NCI-H446 treated with DMSO at 0.1 percent for 48 hours (cell line): ENCODE results near the gene CYP4F8.
"Not testable (repeated sequence)": the region's sequence is repeated elsewhere in the genome, so short reads cannot be mapped to it uniquely, and the experiment has no call there.

Experiments
- DNase-seq: peaks from one replicate; lab custom pipeline; 2025; lab: John Stamatoyannopoulos, UW

CYP4F8 gene, protein sequence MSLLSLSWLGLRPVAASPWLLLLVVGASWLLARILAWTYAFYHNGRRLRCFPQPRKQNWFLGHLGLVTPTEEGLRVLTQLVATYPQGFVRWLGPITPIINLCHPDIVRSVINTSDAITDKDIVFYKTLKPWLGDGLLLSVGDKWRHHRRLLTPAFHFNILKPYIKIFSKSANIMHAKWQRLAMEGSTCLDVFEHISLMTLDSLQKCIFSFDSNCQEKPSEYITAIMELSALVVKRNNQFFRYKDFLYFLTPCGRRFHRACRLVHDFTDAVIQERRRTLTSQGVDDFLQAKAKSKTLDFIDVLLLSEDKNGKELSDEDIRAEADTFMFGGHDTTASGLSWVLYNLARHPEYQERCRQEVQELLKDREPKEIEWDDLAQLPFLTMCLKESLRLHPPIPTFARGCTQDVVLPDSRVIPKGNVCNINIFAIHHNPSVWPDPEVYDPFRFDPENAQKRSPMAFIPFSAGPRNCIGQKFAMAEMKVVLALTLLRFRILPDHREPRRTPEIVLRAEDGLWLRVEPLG

DNA sequence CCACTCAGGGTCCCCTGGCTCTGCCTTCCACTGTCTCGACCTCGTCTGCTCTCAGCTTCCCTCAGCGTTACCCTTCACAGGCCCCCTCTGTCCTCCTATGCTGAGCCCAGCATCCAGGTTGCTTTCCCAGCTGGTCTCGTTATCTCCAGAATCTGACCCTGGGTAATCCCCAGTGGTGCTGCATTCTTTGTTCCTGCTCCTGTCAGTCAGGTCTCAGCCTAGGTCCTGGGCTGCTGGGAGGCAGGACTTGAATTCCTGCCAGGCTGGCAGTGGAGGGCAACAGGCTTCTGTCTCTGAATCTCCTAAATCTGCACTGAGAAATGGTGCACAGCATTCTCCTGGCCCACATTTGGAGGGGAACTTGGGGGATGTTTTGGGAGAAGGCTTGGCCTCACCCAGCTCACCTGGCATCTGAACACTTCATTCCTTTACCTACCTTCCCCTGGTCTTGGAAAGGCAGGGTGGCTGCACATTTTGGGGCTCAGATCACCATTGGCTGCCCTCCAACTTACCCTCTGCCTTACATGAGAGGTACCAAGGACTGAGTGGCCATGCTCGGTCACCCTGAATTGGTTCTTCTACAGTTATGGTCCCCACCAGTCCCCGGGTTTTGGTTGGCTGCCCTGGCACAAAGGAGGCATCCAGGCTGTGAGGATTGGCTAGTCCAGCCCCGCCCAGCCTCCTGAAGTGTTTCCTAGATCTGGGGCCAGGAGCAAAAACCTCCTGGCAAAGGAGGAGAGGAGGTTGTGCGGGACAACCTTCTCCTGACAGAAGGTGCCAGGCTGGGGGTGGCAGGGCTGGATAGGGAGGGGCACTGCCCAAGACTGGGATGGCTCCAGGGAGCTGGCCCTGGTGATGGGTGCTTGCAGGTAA lies at the start of gene CYP4F8:
CYP4F8 (plus strand) TSS at position 712 of the 873 bp plus-strand sequence. CDS start 399 bp downstream, outside the sequence.
- DNase-seq = no peak

DNA sequence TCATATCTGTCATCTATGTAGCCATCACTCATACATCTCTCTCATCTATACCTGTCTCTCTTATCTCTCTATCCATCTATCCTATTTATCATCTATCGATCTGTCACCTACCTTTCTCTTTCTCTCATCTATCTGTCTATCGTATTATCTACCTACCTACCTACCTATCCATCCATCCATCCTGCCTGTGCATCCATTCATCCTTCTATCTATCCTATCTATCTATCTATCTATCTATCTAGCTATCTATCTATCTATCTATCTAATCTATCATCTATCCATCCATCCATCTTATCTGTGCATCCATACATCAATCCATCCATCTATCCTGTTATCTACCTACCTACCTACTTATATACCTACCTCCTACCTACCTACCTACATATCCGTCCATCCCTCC lies 44.6 kb upstream of the CYP4F8 start:
- DNase-seq = no peak

DNA sequence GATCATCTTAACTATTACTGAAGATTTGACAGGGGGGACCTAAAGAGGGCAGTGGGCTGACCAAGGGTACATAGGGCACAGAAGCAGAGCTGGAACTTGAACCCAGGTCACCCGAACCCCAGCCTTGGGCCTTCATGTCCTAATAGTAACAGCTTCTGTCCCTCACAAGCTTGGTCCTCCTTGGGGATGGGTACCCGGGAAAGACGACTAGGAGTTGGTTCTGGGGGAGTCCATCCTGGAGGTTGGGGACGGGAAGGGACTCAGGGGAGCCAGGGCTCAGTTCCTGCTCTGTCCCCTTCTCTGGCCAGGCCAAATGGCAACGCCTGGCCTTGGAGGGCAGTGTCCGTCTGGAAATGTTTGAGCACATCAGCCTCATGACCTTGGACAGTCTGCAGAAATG lies 39.6 kb upstream of the CYP4F8 start:
- DNase-seq = no peak

DNA sequence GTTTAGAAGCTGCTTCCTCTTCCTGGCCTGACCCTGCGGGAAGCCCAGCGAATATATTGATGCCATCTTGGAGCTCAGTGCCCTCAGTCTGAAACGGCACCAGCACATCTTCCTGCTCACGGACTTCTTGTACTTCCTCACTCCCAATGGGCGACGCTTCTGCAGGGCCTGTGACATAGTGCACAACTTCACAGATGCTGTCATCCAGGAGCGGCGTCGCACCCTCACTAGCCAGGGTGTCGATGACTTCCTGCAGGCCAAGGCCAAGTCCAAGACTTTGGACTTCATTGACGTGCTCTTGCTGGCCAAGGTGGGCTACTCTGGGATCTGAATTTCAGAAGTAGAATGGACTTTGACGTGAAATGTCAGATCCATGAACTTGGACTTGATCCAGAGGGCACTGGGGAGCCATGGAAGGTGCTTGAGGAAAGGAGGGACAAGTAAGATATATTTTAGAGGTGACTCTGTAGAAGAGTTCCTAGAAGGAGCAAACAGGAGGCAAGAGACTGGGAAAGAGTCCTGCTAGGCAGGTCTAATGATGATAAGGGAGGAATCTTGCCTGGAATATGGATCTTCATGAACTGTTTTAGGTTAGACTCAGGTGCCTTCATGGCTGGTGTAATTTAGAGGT lies 38.4 kb upstream of the CYP4F8 start:
- DNase-seq = no peak

DNA sequence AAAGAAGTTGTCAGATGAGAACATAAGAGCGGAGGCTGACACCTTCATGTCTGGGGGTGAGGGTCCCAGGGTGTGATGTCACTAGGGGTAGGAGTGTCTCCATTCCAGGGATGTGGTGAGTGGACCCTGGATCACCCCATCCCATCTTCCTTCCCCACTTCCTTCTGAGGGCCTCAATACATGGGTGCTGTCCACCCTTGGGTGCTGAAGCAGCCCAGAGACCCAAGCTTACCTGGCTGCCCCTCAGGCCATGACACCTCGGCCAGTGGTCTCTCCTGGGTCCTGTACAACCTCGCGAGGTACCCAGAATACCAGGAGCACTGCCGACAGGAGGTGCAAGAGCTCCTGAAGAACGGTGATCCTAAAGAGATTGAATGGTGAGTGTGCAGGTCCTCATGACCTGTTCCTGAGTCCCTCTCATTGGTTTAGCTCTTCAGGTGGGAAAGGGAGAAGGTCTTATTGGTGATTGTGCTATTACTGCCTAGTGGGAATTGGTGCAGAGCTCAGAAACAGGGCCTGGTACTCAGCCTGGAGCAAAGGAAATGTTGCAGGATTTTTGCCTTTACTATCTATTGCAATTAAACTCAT lies 37.7 kb upstream of the CYP4F8 start:
- no peak for DNase-seq

DNA sequence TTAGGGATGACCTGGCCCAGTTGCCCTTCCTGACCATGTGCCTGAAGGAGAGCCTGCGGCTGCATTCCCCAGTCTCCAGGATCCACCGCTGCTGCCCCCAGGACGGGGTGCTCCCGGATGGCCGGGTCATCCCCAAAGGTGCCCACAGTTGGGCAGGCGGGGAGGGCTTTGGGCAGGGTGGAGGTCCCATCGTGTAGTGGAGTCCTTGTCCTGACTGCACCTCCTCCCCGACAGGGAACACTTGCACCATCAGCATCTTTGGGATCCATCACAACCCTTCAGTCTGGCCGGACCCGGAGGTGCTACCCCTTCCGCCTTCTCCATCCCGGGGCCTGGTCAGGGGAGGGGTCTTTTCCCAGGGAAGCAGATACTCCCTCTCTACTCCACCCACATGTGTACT lies 31.7 kb upstream of the CYP4F8 start:
- no peak for DNase-seq

DNA sequence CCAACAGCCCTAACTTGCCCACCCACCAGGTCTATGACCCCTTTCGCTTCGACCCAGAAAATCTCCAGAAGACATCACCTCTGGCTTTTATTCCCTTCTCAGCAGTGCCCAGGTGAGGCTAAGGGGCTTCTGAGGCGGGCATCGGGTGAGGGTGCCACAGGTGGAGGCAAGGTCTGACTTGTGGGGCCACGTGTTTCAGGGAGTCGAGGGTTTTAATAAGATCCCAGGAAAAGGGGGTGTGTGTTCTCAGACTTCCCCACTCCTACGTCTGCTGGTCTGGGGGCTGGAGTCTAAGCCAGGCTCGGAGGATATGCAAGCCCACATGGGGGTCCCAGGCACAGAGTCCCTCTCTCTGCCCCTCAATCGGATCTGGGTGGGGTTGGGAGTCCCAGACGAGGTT lies 30.9 kb upstream of the CYP4F8 start:
- no peak for DNase-seq

DNA sequence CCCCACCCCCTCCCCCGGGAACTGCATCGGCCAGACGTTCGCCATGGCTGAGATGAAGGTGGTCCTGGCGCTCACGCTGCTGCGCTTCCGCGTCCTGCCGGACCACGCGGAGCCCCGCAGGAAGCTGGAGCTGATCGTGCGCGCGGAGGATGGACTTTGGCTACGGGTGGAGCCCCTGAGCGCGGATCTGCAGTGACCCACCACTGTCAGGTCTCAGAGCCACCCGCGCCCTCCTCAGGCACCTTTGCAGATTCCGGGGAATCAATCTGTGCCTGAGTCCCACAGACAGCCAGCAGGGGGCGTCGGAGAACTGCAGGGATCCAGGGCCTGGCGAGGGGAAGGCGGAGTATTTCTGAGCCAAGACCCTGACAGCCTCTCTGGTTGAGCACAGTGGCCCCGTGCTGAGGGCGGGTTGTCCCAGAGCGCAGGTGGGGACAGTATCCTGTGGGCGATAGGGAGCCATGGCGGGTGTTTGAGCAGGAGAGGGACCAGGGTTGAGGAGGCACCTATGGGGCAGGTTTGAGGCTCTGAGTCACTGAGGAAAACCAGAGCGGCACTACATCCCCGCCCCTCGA lies 30.4 kb upstream of the CYP4F8 start:
- DNase-seq = no peak

DNA sequence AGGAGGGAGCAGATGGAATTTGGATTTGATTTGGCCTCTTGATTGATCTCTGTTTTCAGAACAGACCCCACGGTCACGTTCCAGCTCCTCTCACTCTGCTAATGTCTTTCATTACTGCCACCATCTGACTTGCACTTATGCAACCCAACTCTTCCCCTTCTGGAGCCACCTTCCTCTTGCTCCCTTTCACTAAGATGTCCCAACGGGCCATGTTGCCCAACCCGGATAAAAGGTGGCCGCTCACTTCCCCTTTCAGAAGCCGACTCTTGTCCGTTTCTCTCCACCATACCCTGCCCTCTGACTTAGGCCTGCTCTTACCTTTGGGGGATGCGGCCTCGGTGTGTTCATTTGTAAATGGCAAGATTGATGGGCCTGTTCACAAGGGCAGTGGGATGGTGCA lies 27.4 kb upstream of the CYP4F8 start:
- no peak for DNase-seq

DNA sequence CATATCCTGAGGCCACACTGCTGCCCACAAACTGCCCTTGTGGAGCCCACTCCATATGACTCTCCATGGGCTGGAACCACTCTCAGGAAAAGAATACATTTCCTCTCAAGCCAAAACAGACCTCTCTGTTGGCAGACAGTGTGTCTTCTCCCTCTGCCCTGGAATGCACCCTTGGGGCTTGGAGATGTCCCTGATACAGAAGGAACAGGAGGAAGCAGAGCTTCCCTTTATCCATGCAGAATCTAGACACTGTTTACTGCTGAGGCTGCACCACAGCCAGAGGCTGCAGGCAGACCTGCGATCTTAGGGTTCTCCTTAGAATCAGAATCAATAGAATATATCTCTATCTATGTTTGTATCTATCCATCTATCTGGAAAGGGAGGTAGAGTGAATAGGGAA lies 26.8 kb upstream of the CYP4F8 start:
- no peak for DNase-seq

DNA sequence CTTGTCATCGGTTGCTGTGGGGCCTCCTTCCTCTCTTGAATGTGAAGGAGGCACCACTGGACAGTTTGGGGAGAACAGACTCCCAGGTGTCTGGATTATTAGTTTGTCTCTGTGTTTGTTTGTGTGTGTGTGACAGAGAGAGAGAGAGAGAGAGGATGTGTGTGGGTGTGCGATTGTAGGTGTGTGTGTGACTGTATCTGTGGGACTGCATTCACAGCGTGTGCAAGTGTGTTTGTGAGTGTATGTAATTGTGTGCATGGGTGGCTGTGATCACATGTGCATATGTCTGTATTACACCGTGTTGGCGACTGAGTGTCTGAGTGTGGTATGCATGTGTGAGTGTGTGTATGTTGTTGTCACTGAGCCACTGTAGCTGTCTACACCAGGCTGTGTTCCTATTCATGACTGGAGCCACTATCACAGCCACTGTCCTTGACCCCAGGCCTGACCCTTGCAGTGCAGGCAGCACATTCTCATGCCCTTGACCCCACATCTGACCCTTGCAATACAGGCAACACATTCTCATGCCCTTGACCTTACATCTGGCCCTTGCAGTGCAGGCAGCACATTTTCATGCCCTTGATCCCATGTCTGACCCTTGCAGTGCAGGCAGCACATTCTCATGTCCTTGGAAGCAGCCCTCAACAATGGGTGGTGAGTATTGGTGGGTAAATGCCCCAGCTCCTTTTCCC lies 25.1 kb upstream of the CYP4F8 start:
- no peak for DNase-seq

DNA sequence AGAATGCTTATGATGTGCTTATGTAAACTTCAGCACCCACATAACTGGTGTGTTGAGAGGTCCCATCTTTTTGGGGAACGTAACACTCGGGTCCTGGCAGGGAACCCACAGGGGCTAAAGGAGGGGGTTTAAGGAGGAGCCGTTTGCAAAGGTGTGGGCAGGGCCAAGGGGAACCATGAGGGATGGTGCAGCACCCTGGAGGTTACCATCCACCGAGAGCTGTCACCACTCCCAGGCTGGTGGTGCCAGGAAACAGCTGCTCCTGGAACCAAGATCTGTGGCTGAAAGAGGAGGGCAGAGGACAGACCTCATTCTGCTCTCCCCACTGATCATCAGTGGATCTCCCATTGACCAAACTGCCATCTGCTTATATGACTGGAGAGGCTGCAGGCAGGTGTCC lies 23.2 kb upstream of the CYP4F8 start:
- no peak for DNase-seq

DNA sequence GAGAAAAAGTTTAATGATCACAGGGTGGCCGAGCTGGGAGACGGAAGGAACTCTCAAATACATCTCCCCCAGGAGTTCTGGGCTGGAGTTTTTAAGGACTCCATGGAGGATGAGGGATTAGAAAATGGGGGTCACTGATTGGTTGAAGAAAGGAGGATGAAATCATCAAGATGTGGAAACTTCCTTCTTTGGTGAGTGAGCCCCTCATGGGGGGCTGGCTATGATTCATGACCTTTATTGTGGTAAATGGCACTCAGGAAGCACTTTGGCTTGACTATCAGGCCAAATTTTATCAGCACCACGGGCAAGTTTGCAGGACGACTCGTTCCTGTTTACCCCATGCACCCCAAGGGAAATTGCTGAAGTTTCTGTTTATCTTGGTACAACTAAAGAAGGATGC lies 22.5 kb upstream of the CYP4F8 start:
- DNase-seq = not testable (repeated sequence)

DNA sequence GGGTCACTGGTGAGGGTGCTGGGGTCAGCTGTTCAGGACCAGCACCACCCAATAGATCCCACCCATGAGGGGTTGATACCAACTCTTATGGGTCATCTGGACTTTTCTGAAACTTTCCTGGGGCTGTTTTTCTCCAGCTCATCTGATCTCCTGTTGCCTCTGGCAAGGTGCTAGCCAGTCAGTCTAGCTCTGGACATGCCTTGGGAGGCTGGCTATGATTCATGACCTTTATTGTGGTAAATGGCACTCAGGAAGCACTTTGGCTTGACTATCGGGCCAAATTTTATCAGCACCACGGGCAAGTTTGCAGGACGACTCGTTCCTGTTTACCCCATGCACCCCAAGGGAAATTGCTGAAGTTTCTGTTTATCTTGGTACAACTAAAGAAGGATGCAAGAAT lies 21.3 kb upstream of the CYP4F8 start:
- DNase-seq = not testable (repeated sequence)

DNA sequence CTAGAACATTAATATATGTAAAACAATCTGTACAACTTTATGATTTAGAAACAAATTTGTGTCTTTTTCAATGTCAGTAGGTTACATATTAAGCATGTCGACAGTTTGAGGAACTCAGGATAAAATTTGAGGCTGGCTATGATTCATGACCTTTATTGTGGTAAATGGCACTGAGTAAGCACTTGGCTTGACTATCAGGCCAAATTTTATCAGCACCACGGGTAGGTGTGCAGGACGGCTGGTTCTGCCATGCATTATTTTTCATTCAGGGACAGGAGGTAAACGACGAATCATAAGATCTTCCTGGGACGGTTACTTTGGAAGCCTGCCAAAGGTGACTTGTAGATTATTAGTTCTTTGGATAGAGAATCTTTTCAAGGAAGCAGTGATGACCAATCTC lies 19.9 kb upstream of the CYP4F8 start:
- DNase-seq = no peak

DNA sequence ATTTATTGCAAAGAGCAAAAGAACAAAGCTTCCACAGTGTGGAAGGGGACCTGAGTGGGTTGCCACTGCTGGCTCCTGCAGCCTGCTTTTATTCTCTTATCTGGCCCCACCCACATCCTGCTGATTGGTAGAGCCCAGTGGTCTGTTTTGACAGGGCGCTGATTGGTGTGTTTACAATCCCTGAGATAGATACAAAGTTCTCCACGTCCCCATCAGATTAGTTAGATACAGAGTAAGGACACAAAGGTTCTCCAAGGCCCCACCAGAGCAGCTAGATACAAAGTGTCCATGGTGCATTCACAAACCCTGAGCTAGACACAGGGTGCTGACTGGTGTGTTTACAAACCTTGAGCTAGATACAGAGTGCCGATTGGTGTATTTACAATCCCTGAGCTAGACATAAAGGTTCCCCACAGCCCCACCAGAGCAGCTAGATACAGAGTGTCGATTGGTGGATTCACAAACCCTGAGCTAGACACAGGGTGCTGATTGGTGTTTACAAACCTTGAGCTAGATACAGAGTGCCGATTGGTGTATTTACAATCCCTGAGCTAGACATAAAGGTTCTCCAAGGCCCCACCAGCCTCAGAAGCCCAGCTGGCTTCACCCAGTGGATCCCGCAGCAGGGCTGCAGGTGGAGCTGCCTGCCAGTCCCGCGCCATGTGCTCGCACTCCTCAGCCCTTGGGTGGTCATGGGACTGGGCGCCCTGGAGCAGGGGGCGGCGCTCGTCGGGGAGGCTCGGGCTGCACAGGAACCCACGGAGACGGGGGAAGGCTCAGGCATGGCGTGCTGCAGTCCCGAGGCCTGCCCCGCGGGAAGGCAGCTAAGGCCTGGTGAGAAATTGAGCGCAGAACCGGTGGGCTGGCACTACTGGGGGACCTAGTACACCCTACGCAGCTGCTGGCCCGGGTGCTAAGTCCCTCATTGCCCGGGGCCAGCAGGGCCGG lies 6.8 kb upstream of the CYP4F8 start:
- not testable (repeated sequence) for DNase-seq

DNA sequence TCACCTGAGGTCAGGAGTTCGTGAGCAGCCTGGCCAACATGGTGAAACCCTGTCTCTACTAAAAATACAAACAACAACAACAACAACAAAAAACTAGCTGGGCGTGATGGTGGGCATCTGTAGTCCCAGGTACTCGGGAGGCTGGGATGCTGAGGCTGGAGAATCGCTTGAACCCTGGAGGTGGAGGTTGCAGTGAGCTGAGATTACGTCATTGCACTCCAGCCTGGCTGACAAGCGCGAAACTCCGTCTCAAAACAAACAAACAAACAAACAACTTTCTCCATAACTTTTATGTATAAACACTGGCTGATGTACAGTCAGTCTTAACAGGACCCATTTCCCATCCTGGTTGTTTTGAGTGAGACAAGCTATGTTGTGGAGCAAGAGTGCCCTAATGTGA lies 5.8 kb upstream of the CYP4F8 start:
- no peak for DNase-seq

DNA sequence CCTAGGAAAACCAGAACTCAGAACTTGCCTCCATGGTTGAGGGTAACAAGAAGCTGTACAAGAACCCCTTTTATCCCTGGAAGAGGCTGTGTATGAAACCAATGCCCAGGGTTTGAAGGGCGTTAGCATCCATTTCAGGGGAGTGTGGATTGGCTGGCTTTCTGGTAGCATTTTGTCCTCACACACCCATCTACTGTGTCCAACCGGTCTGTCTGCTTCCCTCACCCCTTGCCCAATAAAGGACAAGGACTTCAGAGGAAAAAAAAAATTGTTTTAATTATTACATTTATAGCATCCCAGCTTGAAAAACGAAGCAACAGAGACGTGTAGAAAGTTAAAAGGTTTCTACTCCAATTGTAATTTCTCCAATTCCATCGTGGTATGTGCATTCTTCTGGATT lies 2.7 kb upstream of the CYP4F8 start:
- no peak for DNase-seq

DNA sequence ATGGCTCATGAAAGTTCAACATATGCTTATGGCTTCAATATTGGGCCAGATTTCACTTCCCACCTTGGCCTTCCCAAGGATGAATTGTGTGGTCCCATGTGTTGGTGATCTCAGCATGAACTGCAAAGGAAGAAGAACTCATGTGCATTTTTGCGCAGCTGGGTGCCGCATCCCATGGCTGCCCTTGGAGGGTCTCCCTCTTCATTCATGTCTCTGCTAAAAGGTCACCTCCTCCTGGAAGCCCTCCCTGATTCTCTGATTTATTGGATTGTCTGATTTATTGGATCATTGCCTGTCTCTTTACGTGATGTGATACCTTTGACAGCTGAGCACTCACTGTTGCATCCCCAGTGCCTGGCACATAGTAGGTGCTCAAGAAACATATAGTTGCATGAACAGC lies 1.7 kb upstream of the CYP4F8 start:
- no peak for DNase-seq

DNA sequence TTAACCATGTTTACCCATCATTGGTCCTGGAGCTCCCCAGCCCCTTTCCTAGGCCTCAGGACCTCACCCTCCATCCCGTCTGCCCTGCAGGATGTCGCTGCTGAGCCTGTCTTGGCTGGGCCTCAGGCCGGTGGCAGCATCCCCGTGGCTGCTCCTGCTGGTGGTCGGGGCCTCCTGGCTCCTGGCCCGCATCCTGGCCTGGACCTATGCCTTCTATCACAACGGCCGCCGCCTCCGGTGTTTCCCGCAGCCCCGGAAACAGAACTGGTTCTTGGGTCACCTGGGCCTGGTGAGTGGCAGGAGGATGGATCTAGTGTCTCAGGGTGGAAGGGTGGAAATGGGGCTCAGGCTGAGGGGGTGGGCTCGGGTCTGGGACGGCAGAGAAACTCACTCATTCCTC lies 508 bp downstream of the CYP4F8 start:
- no peak for DNase-seq
